ENCODE measurements around the gene CRHR2.
"Not testable (repeated sequence)": the region's sequence is repeated elsewhere in the genome, so short reads cannot be mapped to it uniquely, and the experiment has no call there.

CRHR2 gene

DNA sequence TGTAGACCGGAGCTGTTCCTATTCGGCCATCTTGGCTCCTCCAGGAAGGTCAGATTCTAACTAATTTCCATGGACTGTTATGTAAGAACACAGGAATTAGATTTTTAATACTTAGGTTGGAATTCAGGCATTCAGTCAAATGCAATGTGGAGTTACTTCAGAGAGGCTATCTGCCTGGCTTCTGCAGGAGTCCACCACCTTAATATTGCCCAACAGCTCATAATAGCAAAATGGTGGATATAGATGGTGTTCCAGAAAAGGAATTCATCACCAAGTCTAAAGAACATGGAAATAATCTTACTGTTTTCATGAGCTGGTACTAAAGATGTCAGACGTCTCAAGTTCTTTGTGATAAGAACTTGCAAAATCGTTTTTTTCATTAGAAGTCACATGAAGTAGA is 39.5 kb downstream of the CRHR2 start:
- DNase-seq (ENCODE audit: extremely low read depth, low read depth): no peak
- TF ChIP-seq, protein P1, sequence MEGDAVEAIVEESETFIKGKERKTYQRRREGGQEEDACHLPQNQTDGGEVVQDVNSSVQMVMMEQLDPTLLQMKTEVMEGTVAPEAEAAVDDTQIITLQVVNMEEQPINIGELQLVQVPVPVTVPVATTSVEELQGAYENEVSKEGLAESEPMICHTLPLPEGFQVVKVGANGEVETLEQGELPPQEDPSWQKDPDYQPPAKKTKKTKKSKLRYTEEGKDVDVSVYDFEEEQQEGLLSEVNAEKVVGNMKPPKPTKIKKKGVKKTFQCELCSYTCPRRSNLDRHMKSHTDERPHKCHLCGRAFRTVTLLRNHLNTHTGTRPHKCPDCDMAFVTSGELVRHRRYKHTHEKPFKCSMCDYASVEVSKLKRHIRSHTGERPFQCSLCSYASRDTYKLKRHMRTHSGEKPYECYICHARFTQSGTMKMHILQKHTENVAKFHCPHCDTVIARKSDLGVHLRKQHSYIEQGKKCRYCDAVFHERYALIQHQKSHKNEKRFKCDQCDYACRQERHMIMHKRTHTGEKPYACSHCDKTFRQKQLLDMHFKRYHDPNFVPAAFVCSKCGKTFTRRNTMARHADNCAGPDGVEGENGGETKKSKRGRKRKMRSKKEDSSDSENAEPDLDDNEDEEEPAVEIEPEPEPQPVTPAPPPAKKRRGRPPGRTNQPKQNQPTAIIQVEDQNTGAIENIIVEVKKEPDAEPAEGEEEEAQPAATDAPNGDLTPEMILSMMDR (IDR thresholded peaks at IDR 0.05; ENCODE audit: low read depth, low read length): no peak

DNA sequence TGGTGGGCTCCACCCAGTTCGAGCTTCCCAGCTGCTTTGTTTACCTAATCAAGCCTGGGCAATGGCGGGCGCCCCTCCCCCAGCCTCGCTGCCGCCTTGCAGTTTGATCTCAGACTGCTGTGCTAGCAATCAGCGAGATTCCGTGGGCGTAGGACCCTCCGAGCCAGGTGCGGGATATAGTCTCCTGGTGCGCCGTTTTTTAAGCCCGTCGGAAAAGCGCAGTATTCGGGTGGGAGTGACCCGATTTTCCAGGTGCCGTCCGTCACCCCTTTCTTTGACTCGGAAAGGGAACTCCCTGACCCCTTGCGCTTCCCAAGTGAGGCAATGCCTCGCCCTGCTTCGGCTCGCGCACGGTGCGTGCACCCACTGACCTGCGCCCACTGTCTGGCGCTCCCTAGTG is 39.9 kb downstream of the CRHR2 start:
- DNase-seq (ENCODE audit: extremely low read depth, low read depth): not testable (repeated sequence)

DNA sequence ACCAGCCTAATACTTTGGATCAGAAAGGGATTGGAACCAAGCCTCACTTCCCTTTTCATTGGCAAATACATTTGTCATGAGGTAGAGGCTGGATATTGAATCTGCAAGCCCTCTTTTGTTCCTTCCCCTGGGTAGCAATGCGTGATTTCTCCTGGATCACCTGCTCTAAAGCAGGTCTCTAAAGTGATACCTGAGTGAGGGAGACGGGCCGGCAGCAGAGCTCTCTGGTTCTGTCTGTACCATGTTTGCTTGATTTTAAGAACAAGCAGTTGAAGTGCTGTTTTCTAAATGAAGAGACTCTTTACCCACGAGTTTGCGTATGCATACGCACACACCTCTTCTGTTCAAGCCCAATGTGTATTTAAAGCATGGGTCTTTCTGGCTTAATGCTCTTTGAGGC is 46.5 kb downstream of the CRHR2 start:
- TF ChIP-seq, protein P1 (IDR thresholded peaks at IDR 0.05; ENCODE audit: low read depth, low read length): no peak
- DNase-seq (ENCODE audit: extremely low read depth, low read depth): no peak

DNA sequence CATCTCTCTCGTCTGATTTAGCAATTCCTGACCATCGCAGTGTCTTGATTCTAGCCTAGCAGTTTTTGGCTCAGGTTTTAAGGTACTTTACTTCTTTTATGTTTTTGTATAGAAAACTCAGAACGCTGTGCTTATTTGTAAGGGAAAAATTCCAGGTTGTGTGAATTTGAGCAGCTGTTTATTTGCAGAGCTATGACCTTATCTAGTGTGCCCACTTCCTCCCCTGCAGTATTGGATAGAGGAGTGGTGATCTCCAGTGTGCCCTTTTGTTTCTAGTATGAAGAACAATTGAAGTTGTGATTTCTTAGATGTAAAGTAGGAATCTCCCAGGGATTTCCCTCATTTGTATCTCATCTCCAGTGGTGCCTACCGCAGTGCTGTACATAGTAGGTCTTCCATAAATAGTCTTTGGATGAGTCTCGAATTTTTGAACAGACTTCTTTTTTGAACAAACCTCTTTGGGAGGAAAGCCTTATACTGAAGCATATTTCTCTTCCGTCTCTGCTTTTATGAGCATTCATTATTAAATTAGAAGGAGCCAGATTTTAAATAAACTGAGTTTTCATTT is 47.5 kb downstream of the CRHR2 start:
- TF ChIP-seq, protein P1 (IDR thresholded peaks at IDR 0.05; ENCODE audit: low read depth, low read length): no peak
- no peak for DNase-seq (ENCODE audit: extremely low read depth, low read depth)

DNA sequence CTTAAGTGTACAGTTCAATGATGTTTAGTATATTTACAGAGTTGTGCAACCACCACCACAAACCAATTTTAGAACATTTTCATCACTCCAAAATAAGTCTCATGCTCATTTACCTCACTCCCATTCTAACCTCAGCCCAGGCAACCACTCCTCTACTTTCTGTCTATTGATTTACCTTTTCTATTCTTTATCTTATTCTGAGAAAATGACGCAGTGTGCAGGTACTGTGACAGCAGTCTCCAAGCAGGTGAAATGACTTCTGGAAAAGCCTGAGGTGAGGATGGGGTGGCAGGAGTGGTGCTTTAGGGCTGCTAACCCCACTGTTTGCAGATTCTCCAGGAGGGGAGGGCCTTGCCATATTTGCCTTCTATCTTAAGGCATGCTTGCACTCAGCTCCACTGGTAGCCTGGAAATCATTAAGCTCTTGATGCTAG is 48.0 kb downstream of the CRHR2 start:
- no peak for DNase-seq (ENCODE audit: extremely low read depth, low read depth)
- TF ChIP-seq, protein P1 (IDR thresholded peaks at IDR 0.05; ENCODE audit: low read depth, low read length): no peak

DNA sequence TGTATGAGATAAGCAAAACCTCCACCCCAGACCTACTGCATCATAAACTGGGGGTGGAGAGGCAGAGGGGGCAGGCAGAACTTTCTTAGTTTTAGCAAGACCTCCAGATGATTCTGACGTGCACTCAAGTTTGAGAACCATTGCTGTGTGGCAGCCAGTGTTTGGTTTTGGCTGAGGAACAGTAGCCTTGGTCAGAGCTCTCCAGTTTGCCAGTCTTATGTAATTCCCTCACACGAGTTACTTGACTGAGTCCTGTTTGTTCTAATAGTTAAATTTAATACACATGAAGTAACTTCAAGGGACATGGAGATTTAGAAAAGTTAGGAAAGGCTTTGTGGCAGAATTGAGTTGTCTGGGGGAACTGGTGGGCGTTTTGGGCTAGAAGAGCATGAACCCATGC is 49.0 kb downstream of the CRHR2 start:
- DNase-seq (ENCODE audit: extremely low read depth, low read depth): no peak
- TF ChIP-seq, protein P1 (IDR thresholded peaks at IDR 0.05; ENCODE audit: low read depth, low read length): no peak

DNA sequence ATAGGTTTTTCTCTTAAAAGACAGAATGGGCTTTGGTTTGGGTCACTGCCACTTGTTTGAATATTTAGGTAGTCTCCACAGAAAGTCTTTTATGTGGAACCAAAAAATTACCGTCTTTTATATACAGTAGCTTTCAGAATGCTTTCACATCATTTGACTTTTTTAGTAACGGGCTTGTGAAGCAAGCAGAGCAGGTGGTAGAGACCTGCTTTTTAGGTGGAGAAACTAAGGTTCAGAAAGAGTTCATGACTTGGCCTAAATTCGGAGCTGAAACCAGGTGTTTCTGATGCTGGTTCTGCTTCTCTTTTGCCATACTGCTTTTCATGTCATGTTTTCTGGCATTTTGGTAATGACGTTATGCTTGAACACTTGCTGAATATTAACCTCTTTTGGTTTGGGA is 51.3 kb downstream of the CRHR2 start:
- TF ChIP-seq, protein P1 (IDR thresholded peaks at IDR 0.05; ENCODE audit: low read depth, low read length): no peak
- DNase-seq (ENCODE audit: extremely low read depth, low read depth): no peak

DNA sequence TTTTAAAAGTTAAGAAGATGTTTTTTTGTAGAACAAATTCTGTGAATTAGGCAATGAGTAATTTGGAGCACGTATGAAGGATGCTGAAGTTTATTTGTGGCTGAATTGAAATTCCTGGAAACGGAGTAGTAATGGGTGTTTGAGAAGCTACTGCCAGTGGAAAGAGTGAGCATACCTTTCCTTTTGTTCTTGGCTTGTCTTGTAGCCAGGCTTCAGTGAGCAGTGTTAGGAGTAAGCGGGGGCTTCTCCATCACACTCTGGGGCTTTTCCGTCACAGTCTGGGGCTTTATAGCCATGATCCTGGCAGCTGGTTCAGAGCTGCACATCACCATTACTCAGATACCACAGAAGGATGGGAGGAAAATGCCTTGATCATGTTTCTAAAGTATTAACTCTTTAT is 55.2 kb downstream of the CRHR2 start:
- no peak for DNase-seq (ENCODE audit: extremely low read depth, low read depth)
- TF ChIP-seq, protein P1 (IDR thresholded peaks at IDR 0.05; ENCODE audit: low read depth, low read length): no peak
